GM12873 (cell line): ENCODE results near the gene ACP2.

Experiments
- CTCF ChIP-seq: IDR thresholded peaks from 2 replicates; pipeline ENCODE4 v1.5.1; 2012; ENCODE audit warnings: low read depth, mild to moderate bottlenecking, moderate library complexity, low read length, control low read depth; ENCODE audit not compliant: insufficient read depth; ENCODE audit errors: missing control alignments

Gene ACP2

GRCh38 chr11:47271961-47272661 lies 23.5 kb upstream of the ACP2 start:
- no peak for TF ChIP-seq CTCF

GRCh38 chr11:47271328-47271727 lies 22.7 kb upstream of the ACP2 start:
- no peak for TF ChIP-seq CTCF

GRCh38 chr11:47270331-47271271 lies 22.0 kb upstream of the ACP2 start:
- no peak for TF ChIP-seq CTCF

GRCh38 chr11:47269829-47270305 lies 21.3 kb upstream of the ACP2 start, which contains the start of gene MADD:
Gene MADD, plus strand, starts transcription at chr11:47270133.
- no peak for TF ChIP-seq CTCF

- TF ChIP-seq CTCF: no peak
These were observed 20.6 kb upstream of the ACP2 start for GRCh38 chr11:47269002-47269828.

GRCh38 chr11:47268448-47269001 lies 19.9 kb upstream of the ACP2 start:
- TF ChIP-seq CTCF: no peak
